ENCODE measurements around the gene FGB.

The FGB gene

GRCh38 chr4:154569028-154569427 is 6.2 kb downstream of the FGB start:
- TF ChIP-seq POLR2AphosphoS5 (IDR thresholded peaks at IDR 0.05; ENCODE audit: low read depth, low read length): no peak
- TF ChIP-seq TAF1 (IDR thresholded peaks at IDR 0.05; ENCODE audit: borderline replicate concordance, low read depth, low read length): no peak
- TF ChIP-seq POLR2A (IDR thresholded peaks at IDR 0.05; ENCODE audit: low read depth, low read length): no peak
- FAIRE-seq: no peak
- no peak for DNase-seq (ENCODE audit: insufficient read length)

- no peak for FAIRE-seq
- no peak for TF ChIP-seq POLR2AphosphoS5 (IDR thresholded peaks at IDR 0.05; ENCODE audit: low read depth, low read length)
- no peak for TF ChIP-seq TAF1 (IDR thresholded peaks at IDR 0.05; ENCODE audit: borderline replicate concordance, low read depth, low read length)
- TF ChIP-seq POLR2A (IDR thresholded peaks at IDR 0.05; ENCODE audit: low read depth, low read length): no peak
Observed at GRCh38 chr4:154569584-154569983, 6.8 kb downstream of the FGB start.

GRCh38 chr4:154573190-154573870 is 10.5 kb downstream of the FGB start:
- DNase-seq (ENCODE audit: insufficient read length) (no peak), FAIRE-seq (no peak)
- TF ChIP-seq TAF1 (IDR thresholded peaks at IDR 0.05; ENCODE audit: borderline replicate concordance, low read depth, low read length) (no peak), POLR2AphosphoS5 (IDR thresholded peaks at IDR 0.05; ENCODE audit: low read depth, low read length) (no peak), POLR2A (IDR thresholded peaks at IDR 0.05; ENCODE audit: low read depth, low read length) (no peak)

More at GRCh38 chr4:154569584-154569983, 6.8 kb downstream of the FGB start:
- no peak for DNase-seq (ENCODE audit: insufficient read length)

GRCh38 chr4:154574311-154574710 is 11.5 kb downstream of the FGB start:
- FAIRE-seq (no peak), DNase-seq (ENCODE audit: insufficient read length) (no peak)
- TF ChIP-seq POLR2A (IDR thresholded peaks at IDR 0.05; ENCODE audit: low read depth, low read length) (no peak), TAF1 (IDR thresholded peaks at IDR 0.05; ENCODE audit: borderline replicate concordance, low read depth, low read length) (no peak), POLR2AphosphoS5 (IDR thresholded peaks at IDR 0.05; ENCODE audit: low read depth, low read length) (no peak)

GRCh38 chr4:154577324-154577723 is 14.5 kb downstream of the FGB start:
- FAIRE-seq: no peak
- TF ChIP-seq POLR2AphosphoS5 (IDR thresholded peaks at IDR 0.05; ENCODE audit: low read depth, low read length): no peak
- TF ChIP-seq POLR2A (IDR thresholded peaks at IDR 0.05; ENCODE audit: low read depth, low read length): no peak
- TF ChIP-seq TAF1 (IDR thresholded peaks at IDR 0.05; ENCODE audit: borderline replicate concordance, low read depth, low read length): no peak
- no peak for DNase-seq (ENCODE audit: insufficient read length)

GRCh38 chr4:154578919-154579318 is 16.1 kb downstream of the FGB start:
- DNase-seq (ENCODE audit: insufficient read length): no peak
- TF ChIP-seq POLR2AphosphoS5 (IDR thresholded peaks at IDR 0.05; ENCODE audit: low read depth, low read length) (no peak), POLR2A (IDR thresholded peaks at IDR 0.05; ENCODE audit: low read depth, low read length) (no peak), TAF1 (IDR thresholded peaks at IDR 0.05; ENCODE audit: borderline replicate concordance, low read depth, low read length) (no peak)
- FAIRE-seq: no peak

- TF ChIP-seq POLR2AphosphoS5 (IDR thresholded peaks at IDR 0.05; ENCODE audit: low read depth, low read length) (no peak), POLR2A (IDR thresholded peaks at IDR 0.05; ENCODE audit: low read depth, low read length) (no peak), TAF1 (IDR thresholded peaks at IDR 0.05; ENCODE audit: borderline replicate concordance, low read depth, low read length) (no peak)
- DNase-seq (ENCODE audit: insufficient read length) (no peak), FAIRE-seq (no peak)
Observed at GRCh38 chr4:154579927-154580326, 17.1 kb downstream of the FGB start.

- FAIRE-seq (no peak), DNase-seq (ENCODE audit: insufficient read length) (no peak)
- TF ChIP-seq POLR2A (IDR thresholded peaks at IDR 0.05; ENCODE audit: low read depth, low read length): no peak
- no peak for TF ChIP-seq POLR2AphosphoS5 (IDR thresholded peaks at IDR 0.05; ENCODE audit: low read depth, low read length)
- no peak for TF ChIP-seq TAF1 (IDR thresholded peaks at IDR 0.05; ENCODE audit: borderline replicate concordance, low read depth, low read length)
Observed at GRCh38 chr4:154582723-154583122, 19.9 kb downstream of the FGB start.

- no peak for FAIRE-seq
Observed at GRCh38 chr4:154583230-154583629, 20.4 kb downstream of the FGB start.

GRCh38 chr4:154583677-154584076 is 20.9 kb downstream of the FGB start:
- FAIRE-seq (no peak), DNase-seq (ENCODE audit: insufficient read length) (no peak)
- TF ChIP-seq TAF1 (IDR thresholded peaks at IDR 0.05; ENCODE audit: borderline replicate concordance, low read depth, low read length) (no peak), POLR2A (IDR thresholded peaks at IDR 0.05; ENCODE audit: low read depth, low read length) (no peak), POLR2AphosphoS5 (IDR thresholded peaks at IDR 0.05; ENCODE audit: low read depth, low read length) (no peak)

More at GRCh38 chr4:154583230-154583629, 20.4 kb downstream of the FGB start:
- no peak for DNase-seq (ENCODE audit: insufficient read length)
- TF ChIP-seq TAF1 (IDR thresholded peaks at IDR 0.05; ENCODE audit: borderline replicate concordance, low read depth, low read length): no peak
- no peak for TF ChIP-seq POLR2A (IDR thresholded peaks at IDR 0.05; ENCODE audit: low read depth, low read length)
- TF ChIP-seq POLR2AphosphoS5 (IDR thresholded peaks at IDR 0.05; ENCODE audit: low read depth, low read length): no peak

- no peak for DNase-seq (ENCODE audit: insufficient read length)
Observed at GRCh38 chr4:154584259-154584658, 21.4 kb downstream of the FGB start.

GRCh38 chr4:154585369-154586018 is 22.7 kb downstream of the FGB start:
- no peak for FAIRE-seq
- no peak for DNase-seq (ENCODE audit: insufficient read length)
- TF ChIP-seq TAF1 (IDR thresholded peaks at IDR 0.05; ENCODE audit: borderline replicate concordance, low read depth, low read length): no peak
- no peak for TF ChIP-seq POLR2A (IDR thresholded peaks at IDR 0.05; ENCODE audit: low read depth, low read length)
- no peak for TF ChIP-seq POLR2AphosphoS5 (IDR thresholded peaks at IDR 0.05; ENCODE audit: low read depth, low read length)

More at GRCh38 chr4:154584259-154584658, 21.4 kb downstream of the FGB start:
- TF ChIP-seq TAF1 (IDR thresholded peaks at IDR 0.05; ENCODE audit: borderline replicate concordance, low read depth, low read length) (no peak), POLR2AphosphoS5 (IDR thresholded peaks at IDR 0.05; ENCODE audit: low read depth, low read length) (no peak), POLR2A (IDR thresholded peaks at IDR 0.05; ENCODE audit: low read depth, low read length) (no peak)
- no peak for FAIRE-seq
